Activated CD8-positive, alpha-beta memory T cell treated with anti-CD3 and anti-CD28 coated beads for 36 hours (primary cell): ENCODE results near the gene ZNF592. TPM values are rescaled to one million over a fixed set of nuclear protein-coding genes. Genes with fewer than 3 reads are reported as not detected.

Experiments
- CTCF ChIA-PET: fragments of 350-600 bp; sonication (Branson Sonifier 250); formaldehyde crosslinking; loops from one replicate; lab custom pipeline; 2021; ENCODE audit warnings: antibody characterized with exemption; lab: Charles Lee
- POLR2A ChIA-PET: fragments of 350-600 bp; sonication (Branson Sonifier 250); formaldehyde crosslinking; loops from one replicate; lab custom pipeline; 2021; ENCODE audit warnings: antibody characterized with exemption; lab: Charles Lee
- total RNA-seq, 2 experiments: library from RNA; stranded (reverse); gene quantifications; one replicate each; pipeline ENCODE4 v1.2.3, GENCODE V29; 2021

Gene ZNF592
- total RNA-seq, 2 experiments from 2014 or later = 29.6 to 30.0 TPM

DNA sequence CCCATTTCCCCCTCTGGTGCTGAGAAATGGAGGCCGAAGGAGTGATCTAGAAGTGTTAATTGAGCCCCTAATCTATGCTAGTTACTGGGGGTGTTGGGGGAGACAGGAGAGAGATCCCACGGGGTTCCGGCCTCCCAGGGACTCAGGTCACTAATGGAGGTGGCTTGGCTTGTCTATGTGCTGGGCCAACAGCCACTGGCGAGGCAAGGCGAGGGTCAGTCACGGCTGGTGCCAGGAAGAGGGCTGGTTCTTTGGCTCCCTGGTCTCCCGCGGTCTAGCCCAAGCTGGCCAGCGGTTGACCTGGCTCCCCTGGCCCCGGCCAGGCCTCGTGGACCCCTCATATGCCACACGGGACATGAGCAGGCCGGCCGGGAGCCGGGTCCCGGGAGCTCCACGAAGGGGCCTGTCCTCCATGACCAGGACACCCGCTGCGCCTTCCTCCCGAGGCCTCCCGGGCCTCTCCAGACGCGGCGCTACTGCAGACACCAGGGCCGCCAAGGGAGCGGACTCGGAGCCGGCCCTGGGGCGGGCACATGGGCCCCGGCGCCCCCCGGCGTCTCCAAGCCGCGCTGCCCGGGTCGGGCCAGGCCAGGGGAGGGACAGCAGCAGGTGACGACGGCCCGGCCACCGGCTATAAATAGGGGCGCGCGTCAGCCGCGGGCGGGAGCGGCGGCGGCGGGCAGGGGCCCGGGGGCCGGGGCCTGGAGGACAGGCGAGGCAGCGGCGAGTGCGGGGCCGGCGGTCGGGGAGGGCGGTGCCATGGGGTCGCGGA is 68.5 kb downstream of the ZNF592 start, which contains the start of gene ALPK3:
TSS of gene ALPK3 (plus strand) at position 663 of the 772 bp plus-strand sequence. CDS start at position 760, 97 bp downstream.
- ChIA-PET CTCF (no interaction called here), POLR2A (no interaction called here)

DNA sequence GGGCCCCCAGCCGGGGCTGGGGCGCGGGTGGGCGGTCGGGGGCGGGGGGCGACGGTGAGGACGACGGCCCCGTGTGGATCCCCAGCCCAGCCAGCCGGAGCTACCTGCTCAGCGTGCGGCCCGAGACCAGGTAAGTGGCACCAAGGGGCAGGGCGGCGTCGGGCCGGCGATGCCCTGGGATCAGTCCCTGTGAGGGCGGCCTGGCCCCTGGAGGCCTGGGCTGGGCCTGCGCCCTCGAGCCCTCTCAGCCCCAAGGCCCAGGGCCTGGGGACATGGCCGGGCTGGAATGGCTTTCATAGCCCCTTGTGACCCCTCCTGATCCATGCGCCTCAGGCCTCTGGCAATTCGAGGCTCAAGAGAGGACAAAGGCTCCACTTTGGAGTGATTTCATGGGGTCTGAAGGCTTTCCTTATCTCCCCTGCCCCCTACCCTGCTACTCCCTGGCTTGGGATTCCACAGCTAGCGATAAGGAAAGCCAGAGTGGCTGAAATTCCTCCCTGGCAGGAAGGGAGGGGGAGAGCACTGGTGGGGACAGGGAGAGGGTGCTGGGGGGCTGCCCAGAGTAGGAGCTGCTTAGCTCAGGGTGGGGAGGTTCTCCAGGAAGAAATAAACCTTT is 69.2 kb downstream of the ZNF592 start:
- CTCF ChIA-PET = interaction anchor here (1.1 kb wide), 1 partner anchor 8 kb away, joined by 3 read pairs; no protein-coding TSS in a partner anchor

GRCh38 chr15:84818261-84819131 is 70.1 kb downstream of the ZNF592 start:
- POLR2A ChIA-PET = no interaction called here
- CTCF ChIA-PET = interaction anchor here (1.1 kb wide), 1 partner anchor 9 kb away, joined by 3 read pairs; no protein-coding TSS in a partner anchor

More for the DNA sequence above, 69.2 kb downstream of the ZNF592 start:
- POLR2A ChIA-PET = no interaction called here

GRCh38 chr15:84819291-84819768 is 70.9 kb downstream of the ZNF592 start:
- CTCF ChIA-PET = no interaction called here

GRCh38 chr15:84819791-84820190 is 71.4 kb downstream of the ZNF592 start:
- POLR2A ChIA-PET = no interaction called here
- CTCF ChIA-PET = no interaction called here

More at GRCh38 chr15:84819291-84819768, 70.9 kb downstream of the ZNF592 start:
- POLR2A ChIA-PET = no interaction called here

- CTCF ChIA-PET = no interaction called here
- POLR2A ChIA-PET = no interaction called here
Observed at GRCh38 chr15:84821501-84822021, 73.2 kb downstream of the ZNF592 start.

DNA sequence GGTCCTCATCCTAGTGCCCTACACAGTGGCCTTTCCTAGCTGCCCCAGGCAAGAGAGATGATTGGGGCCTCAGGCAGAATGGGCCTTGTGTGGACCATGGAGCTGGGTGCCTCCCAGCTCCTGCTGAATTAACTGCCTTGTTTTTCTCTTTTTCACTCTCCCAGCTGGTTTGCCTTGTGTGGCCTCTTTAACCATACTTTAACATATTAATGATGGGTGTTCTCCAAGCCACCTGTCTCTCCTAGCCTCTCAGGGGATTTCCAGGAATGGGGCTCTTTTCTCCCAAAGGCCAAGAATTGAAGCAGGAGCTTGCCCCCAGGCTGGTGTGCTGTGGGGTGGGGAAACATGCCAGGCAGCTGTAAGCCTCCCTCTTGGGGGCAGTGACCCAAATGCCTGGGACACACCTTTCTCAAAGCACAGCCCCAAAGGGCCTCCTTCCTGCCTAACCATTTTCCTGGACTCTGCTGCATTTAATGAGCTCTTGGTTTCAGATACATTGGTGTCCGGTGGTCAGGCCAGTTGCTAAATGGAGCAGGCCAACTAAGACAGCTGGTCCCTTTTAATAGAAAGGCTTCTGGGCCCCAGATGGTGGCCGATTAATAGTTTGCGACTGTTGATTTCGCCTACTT is 74.4 kb downstream of the ZNF592 start:
- POLR2A ChIA-PET = no interaction called here
- CTCF ChIA-PET = no interaction called here

DNA sequence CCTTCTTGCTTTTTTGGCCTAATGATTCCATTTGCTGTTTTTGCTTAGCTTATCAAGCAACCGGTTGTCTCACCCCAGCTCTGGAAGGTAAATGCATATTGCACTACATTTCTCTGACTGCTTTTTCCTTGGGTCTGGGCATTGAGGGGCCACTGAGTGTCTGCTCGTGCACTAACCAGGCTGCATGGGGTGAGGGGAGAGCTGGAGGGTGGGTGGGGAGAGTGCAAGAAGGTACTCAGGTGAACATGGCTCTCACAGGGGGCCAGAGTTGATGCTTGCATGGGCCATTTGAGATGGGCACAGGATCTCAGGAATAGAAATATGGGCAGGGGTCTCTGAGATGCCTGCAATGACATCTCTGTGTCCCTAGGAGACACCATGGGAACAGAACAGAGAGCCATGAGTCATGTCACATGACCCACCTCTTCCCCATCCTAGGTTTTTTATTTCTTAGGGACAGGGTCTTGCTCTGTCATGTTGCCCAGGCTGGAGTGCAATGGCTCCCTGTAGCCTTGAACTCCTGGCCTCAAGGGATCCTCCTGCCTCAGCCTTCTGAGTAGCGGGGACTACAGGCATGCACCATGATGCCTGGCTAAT is 75.0 kb downstream of the ZNF592 start:
- ChIA-PET POLR2A (no interaction called here), CTCF (no interaction called here)

- ChIA-PET CTCF (no interaction called here), POLR2A (no interaction called here)
Observed at GRCh38 chr15:84824260-84825007, 76.0 kb downstream of the ZNF592 start.

DNA sequence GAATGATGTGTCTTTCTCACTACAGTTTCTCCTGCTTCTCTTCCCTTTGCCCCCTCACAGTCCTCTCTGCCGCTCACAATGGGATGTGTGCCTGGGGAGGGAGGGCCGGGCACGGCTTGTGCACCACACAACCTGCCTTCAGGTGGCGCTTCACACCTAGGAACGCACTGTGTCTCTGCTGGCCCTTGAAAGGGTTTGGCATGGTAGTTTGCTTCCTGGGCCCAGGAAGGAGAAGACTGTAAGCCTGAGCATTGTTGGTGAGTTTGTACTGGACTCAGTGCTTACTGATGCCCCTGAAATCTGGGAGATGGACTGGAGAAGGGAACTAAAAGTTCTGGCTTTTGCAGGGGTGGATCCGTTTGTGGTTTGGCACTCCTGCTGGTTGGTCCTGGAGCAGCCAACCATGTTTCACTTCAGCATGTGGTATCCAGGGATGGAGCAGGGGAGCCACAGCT is 78.0 kb downstream of the ZNF592 start:
- CTCF ChIA-PET = no interaction called here

DNA sequence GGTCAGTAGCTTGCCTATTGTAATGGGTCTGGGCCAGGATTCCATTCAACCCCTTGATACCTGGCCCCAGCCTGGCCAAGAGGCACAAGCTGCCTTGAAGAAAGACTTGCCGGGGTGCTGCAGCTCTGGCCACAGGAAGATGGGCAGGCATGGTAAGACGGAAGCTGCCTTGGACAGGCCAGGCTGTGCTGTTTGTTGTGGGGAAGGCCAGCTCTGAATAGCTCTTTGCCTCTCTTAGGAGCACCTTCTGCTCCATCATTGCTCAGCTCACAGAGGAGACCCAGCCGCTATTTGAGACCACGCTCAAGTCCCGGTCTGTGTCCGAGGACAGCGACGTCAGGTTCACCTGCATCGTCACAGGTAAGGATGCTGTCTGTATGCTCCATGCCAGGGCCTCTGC is 78.9 kb downstream of the ZNF592 start:
- POLR2A ChIA-PET = no interaction called here
- CTCF ChIA-PET = no interaction called here

More for the DNA sequence above, 78.0 kb downstream of the ZNF592 start:
- POLR2A ChIA-PET = no interaction called here

GRCh38 chr15:84828086-84828908 is 79.9 kb downstream of the ZNF592 start:
- ChIA-PET CTCF (no interaction called here), POLR2A (no interaction called here)

DNA sequence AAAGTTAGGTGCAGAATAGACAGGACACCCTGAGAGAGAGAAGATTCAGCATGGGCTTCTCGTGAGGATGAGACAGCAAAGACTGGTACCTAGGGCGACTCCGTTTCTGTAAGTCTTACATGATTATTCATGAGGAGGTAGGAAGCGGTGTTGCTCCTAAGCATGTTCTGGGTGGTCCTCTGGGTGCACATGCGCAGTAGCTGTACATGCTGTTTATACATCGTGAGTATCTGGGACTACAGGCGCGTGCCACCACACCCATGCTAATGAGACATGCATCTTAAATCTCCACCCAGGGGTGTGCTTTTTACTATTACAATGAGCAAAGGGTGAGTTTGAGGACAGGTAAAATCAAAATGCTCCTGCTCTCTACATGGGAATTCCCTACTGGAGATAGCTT is 81.0 kb downstream of the ZNF592 start:
- POLR2A ChIA-PET = no interaction called here
- CTCF ChIA-PET = no interaction called here

DNA sequence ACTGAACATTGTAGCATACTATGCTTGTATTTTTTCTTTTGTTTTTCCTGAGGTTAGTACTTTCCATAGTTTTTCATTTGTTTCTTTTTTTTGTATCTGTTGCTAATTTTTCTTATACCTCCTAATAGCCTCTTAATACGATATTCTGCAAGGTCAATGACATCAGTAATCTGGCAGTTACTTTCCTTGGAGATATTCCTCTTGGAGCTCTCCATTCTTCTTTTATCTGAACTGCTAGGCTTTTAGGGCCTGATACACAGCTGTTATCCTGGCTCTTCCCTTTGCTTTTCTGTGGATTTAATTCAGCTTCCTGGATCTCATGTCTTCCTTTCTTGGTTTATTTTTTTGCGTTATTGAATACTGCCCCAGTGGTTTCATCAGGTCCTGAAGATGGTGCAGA is 81.6 kb downstream of the ZNF592 start:
- POLR2A ChIA-PET = no interaction called here
- CTCF ChIA-PET = no interaction called here

DNA sequence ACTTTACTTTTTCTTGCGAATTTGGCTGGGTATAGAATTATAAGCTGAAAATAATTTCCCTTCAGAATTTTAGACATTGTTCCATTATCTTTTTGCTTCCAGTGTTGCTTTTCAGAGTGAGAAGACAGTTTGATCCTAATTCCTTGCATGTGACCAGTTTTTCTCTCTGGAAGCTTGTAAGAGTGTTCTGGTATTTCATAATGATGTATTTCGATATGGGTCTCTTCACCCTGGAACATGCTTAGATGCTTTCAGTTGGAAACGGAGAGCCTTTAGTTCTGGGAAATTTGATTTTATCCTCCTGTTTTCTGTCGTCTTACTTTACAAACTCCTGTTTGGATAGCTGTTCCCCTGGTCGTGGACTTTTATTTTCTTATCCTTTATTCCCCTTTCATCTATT is 82.6 kb downstream of the ZNF592 start:
- ChIA-PET POLR2A (no interaction called here), CTCF (no interaction called here)

DNA sequence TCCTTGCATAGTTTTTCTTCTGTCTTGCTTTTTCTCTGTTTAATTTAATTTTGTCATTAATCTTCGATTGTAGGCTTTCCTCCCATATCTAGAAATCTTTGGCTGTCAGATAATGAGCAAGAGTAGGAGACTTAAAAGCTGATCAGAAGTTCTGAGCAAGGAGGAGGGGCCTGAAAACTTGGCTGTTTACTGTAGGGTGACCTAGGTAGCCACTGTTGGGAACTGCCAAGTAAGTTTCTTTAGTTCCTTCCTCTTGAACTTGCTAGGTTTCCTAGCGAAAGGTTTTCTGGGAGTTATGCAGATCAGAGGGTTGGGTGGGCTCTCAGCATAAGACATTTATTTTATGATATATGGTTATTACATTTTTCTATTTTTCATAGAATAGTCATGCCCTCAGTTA is 83.2 kb downstream of the ZNF592 start:
- CTCF ChIA-PET = no interaction called here
- POLR2A ChIA-PET = no interaction called here

GRCh38 chr15:84832448-84833040 is 84.2 kb downstream of the ZNF592 start:
- CTCF ChIA-PET = no interaction called here
- POLR2A ChIA-PET = no interaction called here
